HFF-Myc (cell line): ENCODE measurements around the gene ACY1.

Source experiments
- DNase-seq: peaks from one replicate; pipeline ENCODE4 v3.0.0-alpha.2; 2011; ENCODE audit warnings: low read depth; ENCODE audit errors: extremely low read depth
- H3K4me3 ChIP-seq: replicated peaks from 2 replicates; pipeline ENCODE4 v1.5.1; 2011; ENCODE audit warnings: low read depth, mild to moderate bottlenecking, control low read depth, low read length
- TF ChIP-seq, protein P1 (sequence below): IDR thresholded peaks from 2 replicates; pipeline ENCODE4 v1.5.1; 2012; ENCODE audit warnings: mild to moderate bottlenecking, low read depth, low read length, control low read depth; ENCODE audit errors: missing control alignments

ACY1 gene

DNA sequence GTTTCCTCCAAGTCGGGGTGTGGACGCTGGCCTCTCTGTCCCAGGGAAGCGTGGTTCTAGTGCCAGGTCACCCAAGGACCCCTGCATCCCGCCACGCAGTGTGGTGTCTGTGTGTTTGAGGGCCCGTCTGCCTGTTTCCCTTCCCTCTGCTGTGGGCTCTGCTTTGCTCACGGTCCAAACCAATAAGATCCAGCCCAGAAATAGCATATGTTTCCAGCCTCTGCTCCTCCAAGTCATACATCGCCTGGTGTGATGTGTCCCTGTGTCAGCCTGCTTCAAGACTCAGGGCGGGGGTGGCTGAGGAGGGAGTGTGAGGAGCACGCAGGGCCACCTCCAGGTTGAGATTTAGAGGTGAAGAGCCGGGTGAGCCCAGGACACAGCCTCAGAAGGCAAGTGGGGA lies 34.3 kb downstream of the ACY1 start:
- DNase-seq, result no peak
- H3K4me3 ChIP-seq, result no peak overlapping the region
- TF ChIP-seq, protein P1, sequence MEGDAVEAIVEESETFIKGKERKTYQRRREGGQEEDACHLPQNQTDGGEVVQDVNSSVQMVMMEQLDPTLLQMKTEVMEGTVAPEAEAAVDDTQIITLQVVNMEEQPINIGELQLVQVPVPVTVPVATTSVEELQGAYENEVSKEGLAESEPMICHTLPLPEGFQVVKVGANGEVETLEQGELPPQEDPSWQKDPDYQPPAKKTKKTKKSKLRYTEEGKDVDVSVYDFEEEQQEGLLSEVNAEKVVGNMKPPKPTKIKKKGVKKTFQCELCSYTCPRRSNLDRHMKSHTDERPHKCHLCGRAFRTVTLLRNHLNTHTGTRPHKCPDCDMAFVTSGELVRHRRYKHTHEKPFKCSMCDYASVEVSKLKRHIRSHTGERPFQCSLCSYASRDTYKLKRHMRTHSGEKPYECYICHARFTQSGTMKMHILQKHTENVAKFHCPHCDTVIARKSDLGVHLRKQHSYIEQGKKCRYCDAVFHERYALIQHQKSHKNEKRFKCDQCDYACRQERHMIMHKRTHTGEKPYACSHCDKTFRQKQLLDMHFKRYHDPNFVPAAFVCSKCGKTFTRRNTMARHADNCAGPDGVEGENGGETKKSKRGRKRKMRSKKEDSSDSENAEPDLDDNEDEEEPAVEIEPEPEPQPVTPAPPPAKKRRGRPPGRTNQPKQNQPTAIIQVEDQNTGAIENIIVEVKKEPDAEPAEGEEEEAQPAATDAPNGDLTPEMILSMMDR, result no peak

DNA sequence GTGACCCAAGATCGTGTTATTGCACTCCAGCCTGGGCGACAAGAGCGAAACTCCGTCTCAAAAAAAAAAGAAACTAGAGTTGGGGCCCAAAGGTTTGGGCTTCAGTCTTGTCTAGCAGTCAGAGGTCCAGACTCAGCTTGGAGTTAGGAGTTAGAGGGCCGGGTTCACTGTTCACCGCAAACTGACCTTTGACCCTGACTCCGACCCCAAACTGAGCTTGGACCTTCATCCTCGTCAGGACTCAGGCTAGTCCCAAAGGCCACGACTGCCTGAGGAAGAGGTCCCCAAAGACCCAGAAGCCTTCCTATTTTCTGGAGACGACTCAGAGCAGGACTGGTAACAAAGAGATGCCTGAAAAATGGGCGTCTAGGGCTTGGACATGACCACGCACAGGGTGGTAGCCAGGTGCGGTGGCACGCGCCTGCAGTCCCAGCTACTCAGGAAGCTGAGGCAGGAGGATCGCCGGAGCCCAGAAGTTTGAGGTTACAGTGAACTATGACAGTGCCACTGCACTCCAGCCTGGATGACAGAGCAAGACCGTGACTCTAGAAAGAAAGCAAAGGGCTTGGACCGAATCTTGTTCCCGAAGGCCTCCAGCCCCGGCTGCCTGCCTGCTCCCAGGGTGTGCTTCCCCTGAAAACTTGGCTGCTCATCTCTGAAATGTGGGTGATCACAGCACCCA lies 35.1 kb downstream of the ACY1 start:
- TF ChIP-seq, protein P1, result no peak
- H3K4me3 ChIP-seq, result no peak overlapping the region
- no peak for DNase-seq

DNA sequence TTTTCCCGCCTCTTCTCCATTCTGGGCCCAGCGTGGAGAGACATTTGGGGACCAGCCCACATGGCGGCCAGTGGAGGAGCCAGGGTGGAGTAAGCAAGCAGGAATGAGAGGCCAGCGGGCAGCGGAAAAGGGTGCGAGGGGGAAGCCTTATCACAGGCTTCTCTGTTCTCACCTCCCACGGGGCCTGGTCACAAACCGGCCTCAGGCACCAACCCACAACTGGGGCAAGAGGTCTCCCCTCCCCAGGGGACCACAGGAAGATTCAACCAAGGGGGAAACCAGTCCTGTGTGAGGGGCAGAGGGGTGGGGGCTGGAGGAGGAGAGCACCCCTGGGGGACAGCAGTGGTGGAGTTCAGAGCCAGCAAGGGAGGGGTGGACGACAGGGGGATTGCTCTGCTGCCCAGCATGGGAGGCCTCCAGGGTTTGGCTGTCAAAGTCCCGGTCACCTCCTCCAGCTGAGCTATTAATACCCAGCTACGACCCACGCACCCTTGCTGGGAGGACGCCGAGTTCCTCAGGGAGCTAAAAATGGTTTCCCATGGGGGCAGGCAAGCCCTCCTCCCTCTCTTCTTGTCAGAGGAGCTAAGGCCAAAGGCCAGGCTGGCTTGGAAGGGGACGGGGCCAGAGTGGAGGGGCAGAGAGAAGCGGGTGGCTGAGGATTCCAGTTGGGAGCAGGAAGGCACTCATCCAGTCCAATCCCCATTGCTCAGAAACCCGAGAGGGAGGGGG lies 36.2 kb downstream of the ACY1 start:
- no peak overlapping the region for H3K4me3 ChIP-seq
- TF ChIP-seq, protein P1, result no peak
- no peak for DNase-seq

DNA sequence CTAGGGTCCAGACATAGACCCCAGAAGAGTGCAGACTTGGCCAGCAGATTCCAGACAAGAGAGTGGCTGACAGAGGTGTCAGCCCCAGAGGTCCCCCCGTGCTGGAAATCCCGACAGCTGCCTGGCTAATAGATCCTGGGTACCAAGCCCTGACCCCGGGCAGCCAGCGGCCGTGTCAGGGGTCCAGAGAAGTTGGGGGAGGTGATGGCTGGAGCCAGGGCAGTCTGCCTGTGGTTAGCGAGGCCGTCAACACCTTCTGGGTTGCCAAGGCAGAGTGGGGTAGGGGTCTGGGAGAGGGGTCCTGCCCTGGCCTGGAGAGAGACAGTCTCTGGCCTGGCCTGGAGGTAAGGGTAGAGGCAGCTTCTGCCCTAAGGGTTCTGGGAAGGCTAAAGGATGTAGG lies 37.5 kb downstream of the ACY1 start:
- DNase-seq, result no peak
- TF ChIP-seq, protein P1, result no peak
- H3K4me3 ChIP-seq, result no peak overlapping the region

DNA sequence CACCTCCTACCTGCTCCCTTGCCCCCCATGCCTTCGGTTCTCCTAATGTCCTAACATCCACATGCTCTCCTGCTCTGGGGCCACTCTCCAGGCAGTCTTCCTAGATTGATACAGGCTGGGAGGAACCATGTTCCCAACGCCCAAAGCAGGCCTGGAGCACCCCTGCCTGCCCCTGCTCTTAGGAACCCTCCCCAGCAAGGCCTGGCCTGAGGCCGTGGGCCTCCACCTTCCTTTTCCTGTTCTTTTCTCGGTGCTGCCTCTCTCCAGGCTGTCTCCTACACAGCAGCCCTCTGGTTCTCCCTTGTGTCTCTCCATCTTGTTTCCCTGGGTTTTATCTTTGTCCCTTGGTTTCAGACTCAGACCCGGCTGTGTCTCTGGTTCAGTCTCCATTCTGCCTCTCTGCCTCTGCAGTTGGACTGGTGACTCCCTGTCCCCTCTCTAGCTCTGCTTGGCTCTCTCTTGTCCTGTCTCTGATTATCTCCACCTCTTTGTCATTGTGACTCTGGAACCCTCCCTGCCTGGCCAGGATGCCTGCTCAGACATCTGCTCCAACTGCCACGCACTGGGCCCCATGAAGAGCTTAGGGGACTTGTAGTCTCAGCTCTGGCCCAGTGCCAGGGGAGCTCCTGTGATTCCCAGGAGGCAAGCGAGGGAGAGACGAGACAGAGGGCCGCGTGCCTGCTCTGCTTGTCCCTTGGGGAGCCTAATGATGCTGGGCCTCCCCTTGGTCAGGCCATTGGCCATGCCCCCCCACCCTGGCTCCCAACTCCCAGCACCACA lies 38.3 kb downstream of the ACY1 start:
- no peak overlapping the region for H3K4me3 ChIP-seq
- TF ChIP-seq, protein P1, result no peak
- no peak for DNase-seq

DNA sequence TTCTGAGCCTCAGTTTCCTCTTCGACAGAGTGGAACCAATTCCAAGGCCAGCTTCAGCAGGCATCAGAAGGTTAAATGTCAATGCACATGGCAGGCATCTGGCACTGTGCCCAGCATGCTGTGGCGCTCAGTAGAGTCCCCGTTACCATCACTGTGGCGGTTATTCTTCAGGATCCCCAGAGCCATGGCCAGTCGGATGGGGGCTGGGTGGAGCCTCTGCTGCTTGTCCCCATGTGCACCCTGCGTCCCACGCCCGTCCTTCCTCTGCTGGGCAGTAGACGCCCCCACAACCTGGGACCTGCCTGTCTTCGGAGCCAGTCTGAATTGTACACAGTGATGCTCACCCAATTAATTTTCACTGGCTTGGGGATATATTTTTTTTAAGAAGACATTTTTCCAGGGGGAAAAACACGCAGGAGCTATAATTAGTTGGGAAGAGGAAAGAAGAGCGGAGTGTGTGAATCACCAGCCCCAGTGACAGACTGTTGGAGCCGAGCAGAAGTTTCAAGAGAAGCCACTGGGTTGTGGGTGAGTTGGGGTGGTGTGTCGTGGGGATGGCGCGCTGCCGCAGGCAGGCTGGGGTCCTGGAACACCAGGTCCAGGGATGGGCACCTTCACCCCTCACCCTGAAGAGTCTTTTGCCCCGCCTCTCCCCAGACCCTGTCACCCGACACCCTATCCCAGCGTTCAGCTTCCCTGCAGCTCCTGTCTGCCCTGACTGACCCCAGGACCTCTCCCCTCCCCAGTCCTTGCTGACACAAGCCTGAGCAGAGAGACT lies 39.2 kb downstream of the ACY1 start:
- no peak overlapping the region for H3K4me3 ChIP-seq

More for the DNA sequence above, 39.2 kb downstream of the ACY1 start:
- DNase-seq, result no peak
- TF ChIP-seq, protein P1, result no peak
